GM12872 (cell line): Measurements from ENCODE around the gene VPS41.

Experiments
- TF ChIP-seq, protein P1 (sequence below): IDR thresholded peaks from 3 replicates; pipeline ENCODE4 v1.5.1; 2011; ENCODE audit warnings: low read depth, mild to moderate bottlenecking, low read length, moderate library complexity; ENCODE audit not compliant: insufficient read depth

The VPS41 gene

DNA sequence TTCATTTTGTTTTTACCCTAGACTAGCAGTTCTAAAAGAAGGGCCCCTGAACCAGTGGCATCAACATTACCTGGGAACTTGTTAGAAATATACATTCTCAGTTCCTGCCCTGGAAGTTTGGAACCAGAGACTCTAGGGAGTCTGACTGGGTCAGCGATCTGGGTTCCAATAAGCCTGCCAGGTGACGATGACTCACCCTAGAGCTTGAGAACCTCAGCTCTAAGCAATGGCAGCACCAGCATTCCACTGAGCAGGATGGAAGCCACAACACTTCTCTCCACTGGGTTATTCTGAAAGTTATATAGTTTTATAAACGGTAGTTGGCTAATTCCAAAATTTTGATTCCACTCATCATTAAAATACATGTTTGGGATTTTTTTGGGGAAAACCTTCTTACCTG, 180.8 kb downstream of the VPS41 start:
- TF ChIP-seq, protein P1, sequence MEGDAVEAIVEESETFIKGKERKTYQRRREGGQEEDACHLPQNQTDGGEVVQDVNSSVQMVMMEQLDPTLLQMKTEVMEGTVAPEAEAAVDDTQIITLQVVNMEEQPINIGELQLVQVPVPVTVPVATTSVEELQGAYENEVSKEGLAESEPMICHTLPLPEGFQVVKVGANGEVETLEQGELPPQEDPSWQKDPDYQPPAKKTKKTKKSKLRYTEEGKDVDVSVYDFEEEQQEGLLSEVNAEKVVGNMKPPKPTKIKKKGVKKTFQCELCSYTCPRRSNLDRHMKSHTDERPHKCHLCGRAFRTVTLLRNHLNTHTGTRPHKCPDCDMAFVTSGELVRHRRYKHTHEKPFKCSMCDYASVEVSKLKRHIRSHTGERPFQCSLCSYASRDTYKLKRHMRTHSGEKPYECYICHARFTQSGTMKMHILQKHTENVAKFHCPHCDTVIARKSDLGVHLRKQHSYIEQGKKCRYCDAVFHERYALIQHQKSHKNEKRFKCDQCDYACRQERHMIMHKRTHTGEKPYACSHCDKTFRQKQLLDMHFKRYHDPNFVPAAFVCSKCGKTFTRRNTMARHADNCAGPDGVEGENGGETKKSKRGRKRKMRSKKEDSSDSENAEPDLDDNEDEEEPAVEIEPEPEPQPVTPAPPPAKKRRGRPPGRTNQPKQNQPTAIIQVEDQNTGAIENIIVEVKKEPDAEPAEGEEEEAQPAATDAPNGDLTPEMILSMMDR: no peak

DNA sequence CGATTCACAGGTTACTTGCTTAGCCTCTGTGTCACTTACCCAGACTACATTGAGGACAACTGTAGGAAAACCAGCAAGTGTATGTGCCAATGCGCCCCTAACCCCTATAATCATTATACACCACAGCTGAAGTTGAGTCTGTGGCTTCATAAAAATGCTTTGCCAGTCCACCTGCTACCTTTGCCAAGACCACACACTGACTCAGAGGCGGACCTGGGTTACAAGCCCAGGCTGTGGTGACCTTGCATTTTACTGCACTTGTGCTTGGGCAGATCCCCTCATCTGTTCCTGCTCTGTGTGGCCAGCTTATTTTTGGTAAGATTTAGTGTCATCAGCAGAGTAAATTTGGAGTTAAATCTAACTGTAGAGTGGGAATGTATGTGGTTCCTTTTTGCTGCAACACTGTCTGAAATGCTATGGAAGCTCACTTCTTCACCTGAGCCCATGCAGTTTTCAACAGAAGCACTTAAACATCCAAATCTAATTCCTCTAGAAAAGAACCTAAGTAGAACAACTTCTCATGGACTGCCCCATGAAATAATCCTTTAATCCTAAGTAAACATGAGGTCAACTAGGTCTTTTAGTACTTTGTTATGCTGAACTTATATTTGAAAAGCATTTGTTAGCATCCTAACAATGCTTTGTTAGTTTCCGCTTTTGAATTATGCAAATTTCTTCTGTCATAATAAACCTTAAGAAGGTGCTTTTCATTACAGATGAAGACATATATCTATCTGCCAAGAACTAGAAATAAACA, 181.6 kb downstream of the VPS41 start:
- TF ChIP-seq, protein P1: no peak

DNA sequence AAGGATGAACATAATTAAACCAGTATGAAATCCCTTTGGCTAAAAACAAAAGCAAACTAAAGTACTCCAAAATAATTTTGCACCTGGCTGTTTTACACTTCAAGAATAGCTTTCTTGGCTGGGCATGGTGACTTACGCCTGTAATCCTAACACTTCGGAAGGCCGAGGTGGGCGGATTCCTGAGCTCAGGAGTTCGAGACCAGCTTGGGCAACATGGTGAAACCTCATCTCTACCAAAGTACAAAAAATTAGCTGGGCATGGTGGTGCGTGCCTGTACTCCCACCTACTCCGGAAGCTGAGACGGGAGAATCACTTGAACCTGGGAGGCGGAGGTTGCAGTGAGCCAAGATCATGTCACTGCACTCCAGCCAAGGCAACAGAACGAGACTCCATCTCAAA, 185.7 kb downstream of the VPS41 start:
- TF ChIP-seq, protein P1: no peak

DNA sequence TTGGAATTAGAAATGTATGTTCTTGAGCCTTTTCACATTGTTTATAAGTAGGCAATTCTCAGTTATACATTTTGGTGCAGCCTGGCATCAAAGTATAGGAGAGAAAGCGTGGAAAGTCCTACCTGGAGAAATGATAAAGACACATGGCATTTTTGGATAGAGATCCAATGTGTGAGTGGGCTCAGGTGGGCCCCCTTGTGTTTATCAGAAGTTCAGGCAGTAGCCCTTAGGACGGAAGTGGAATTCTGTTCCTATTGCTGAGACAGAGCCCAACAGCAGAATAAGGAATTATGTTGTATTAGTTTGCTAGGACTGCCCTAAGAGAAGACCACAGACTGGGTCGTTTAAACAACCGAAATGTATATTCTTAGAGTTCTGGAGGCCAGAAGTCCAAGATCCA, 192.6 kb downstream of the VPS41 start:
- TF ChIP-seq, protein P1: no peak

DNA sequence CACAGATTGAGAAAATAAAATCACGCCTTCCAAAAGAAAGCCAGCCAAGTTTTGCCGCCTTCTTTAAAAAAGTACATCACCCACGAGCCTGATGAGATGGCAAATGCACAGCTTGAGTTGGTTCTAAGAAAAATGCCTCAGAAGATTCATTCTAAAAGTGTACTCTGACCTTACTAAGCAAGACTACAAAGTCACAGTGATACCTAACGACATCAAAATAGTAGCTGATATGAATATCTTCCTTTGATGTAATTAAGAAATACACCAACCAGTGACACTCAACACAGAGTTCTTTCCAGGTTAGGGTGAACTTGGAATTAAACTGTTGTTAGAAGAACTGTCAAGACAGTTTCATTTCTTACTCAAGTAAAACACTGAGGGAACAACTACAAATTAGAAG, 199.9 kb downstream of the VPS41 start:
- TF ChIP-seq, protein P1: no peak

DNA sequence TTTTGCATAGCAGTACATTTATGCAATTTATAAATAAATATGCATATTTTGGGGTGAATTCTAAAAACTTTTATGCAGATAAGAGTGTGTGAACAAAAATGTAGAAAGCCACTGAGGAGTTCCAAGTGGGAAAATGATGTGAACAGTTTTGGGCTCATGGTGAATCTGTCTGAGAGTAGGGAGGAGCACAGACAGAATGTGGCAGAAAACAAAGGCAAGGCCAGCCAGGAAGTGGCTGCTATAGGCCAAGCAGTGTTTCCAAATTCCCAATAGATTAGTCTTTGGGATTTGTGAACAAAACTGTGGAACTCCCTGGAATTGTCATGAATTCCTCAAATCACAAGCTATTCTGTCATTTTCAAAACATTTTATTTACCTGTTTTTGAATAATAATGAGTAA, 204.2 kb downstream of the VPS41 start:
- TF ChIP-seq, protein P1: no peak

DNA sequence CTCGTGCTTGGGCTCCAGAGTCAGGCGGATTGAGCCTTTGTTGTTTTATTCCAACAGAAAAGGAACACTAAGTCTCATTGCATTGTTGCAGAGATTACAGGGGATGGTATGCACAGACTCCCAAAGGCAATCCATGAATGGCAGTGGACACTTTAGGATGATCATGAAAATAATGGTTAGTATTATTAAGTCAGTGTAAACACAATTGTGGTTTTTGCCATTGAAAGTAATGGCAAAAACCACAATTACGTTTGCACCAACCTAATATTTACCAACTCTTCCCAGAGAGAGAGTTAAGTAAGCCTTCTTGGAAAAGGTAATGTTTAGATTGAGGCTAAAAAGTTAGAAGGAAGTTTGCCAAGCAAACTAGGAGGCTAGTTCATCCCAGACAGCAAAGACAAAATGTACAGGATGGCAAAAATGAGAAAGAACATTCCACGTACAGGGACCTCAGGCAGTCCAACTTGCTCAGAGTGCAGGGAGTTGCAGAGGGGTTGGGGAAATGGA, 204.9 kb downstream of the VPS41 start:
- TF ChIP-seq, protein P1: no peak
